ENCODE measurements around the gene IGF1R.

DNA sequence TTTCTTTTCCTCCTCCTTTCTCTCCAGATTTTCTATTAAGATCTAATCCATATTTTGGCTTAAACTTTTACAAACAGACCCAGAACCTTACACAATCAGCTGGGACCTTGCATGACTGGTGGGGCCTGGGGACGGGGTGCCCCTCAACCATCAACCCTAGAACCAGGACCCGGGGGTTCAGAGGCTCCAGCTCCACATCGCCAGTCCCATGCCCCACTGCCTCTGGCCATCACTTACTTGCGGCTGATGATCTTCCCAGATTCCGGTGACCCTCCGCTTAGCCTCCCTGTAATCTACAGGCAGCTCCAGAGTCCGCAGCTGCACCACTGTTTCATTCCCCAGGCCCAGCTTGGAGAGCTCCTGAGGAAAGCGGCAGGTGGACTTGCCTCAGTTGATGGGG, 322.5 kb downstream of the IGF1R start:
- TF ChIP-seq, protein P1, sequence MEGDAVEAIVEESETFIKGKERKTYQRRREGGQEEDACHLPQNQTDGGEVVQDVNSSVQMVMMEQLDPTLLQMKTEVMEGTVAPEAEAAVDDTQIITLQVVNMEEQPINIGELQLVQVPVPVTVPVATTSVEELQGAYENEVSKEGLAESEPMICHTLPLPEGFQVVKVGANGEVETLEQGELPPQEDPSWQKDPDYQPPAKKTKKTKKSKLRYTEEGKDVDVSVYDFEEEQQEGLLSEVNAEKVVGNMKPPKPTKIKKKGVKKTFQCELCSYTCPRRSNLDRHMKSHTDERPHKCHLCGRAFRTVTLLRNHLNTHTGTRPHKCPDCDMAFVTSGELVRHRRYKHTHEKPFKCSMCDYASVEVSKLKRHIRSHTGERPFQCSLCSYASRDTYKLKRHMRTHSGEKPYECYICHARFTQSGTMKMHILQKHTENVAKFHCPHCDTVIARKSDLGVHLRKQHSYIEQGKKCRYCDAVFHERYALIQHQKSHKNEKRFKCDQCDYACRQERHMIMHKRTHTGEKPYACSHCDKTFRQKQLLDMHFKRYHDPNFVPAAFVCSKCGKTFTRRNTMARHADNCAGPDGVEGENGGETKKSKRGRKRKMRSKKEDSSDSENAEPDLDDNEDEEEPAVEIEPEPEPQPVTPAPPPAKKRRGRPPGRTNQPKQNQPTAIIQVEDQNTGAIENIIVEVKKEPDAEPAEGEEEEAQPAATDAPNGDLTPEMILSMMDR (IDR thresholded peaks at IDR 0.05) = no peak
- no peak for TF ChIP-seq POLR2A (IDR thresholded peaks at IDR 0.05)
